Measurements from ENCODE around the gene PANK1. TPM values are rescaled to one million over a fixed set of nuclear protein-coding genes. Genes with fewer than 3 reads are reported as not detected.
"Not testable (repeated sequence)": the region's sequence is repeated elsewhere in the genome, so short reads cannot be mapped to it uniquely, and the experiment has no call there.

The PANK1 gene
- total RNA-seq, 1 donor from 2014 or later, result 21.4 TPM

- Histone ChIP-seq H3K4me3 (no peak overlapping the region), H3K27ac (replicated peaks) (no peak overlapping the region), H3K9me3 (replicated peaks) (peaks cover 10% of the 10 kb centered on the region), H3K27me3 (ENCODE audit: low read depth) (no peaks in the 10 kb centered on the region), H3K36me3 (no peaks in the 10 kb centered on the region), H3K4me1 (peaks cover 15% of the 10 kb centered on the region)
- DNase-seq, result no peak
- no peak for TF ChIP-seq CTCF (IDR thresholded peaks at IDR 0.05; ENCODE audit: borderline replicate concordance)
- intact Hi-C loops (cut with micrococcal nuclease), result no loop called here
Observed at GRCh38 chr10:89549510-89549909, 95.5 kb downstream of the PANK1 start.

- no peak for TF ChIP-seq CTCF (IDR thresholded peaks at IDR 0.05; ENCODE audit: borderline replicate concordance)
- H3K9me3 ChIP-seq (replicated peaks), result peaks cover 10% of the 10 kb centered on the region
- DNase-seq, result no peak
- no peak overlapping the region for H3K4me3 ChIP-seq
- H3K27ac ChIP-seq (replicated peaks), result no peak overlapping the region
- H3K4me1 ChIP-seq, result peaks cover 15% of the 10 kb centered on the region
- H3K27me3 ChIP-seq (ENCODE audit: low read depth), result no peaks in the 10 kb centered on the region
- no peaks in the 10 kb centered on the region for H3K36me3 ChIP-seq
- intact Hi-C loops (cut with micrococcal nuclease), result no loop called here
Observed at GRCh38 chr10:89548673-89549072, 96.4 kb downstream of the PANK1 start.

GRCh38 chr10:89547853-89548513 is 97.1 kb downstream of the PANK1 start:
- H3K4me1 ChIP-seq, result peaks cover 15% of the 10 kb centered on the region
- no peak for DNase-seq
- H3K27ac ChIP-seq (replicated peaks), result no peak overlapping the region
- TF ChIP-seq CTCF (IDR thresholded peaks at IDR 0.05; ENCODE audit: borderline replicate concordance), result no peak
- no peaks in the 10 kb centered on the region for H3K27me3 ChIP-seq (ENCODE audit: low read depth)
- H3K36me3 ChIP-seq, result no peaks in the 10 kb centered on the region
- intact Hi-C loops (cut with micrococcal nuclease), result no loop called here
- peaks cover 10% of the 10 kb centered on the region for H3K9me3 ChIP-seq (replicated peaks)
- no peak overlapping the region for H3K4me3 ChIP-seq

- H3K4me3 ChIP-seq; DNase-seq; H3K27me3 ChIP-seq (ENCODE audit: low read depth); H3K4me1 ChIP-seq; H3K27ac ChIP-seq (replicated peaks); H3K36me3 ChIP-seq; intact Hi-C loops (cut with micrococcal nuclease): not testable (repeated sequence)
- peaks cover 10% of the 10 kb centered on the region for H3K9me3 ChIP-seq (replicated peaks)
Observed at GRCh38 chr10:89546651-89547050, 98.4 kb downstream of the PANK1 start.

GRCh38 chr10:89543841-89544240 is 101.2 kb downstream of the PANK1 start:
- H3K4me1 ChIP-seq, result peaks cover 3% of the 10 kb centered on the region
- intact Hi-C loops (cut with micrococcal nuclease), result no loop called here
- H3K27ac ChIP-seq (replicated peaks), result no peak overlapping the region
- no peak for DNase-seq
- TF ChIP-seq CTCF (IDR thresholded peaks at IDR 0.05; ENCODE audit: borderline replicate concordance), result no peak
- peaks cover 5% of the 10 kb centered on the region for H3K27me3 ChIP-seq (ENCODE audit: low read depth)
- peaks cover 10% of the 10 kb centered on the region for H3K9me3 ChIP-seq (replicated peaks)
- H3K36me3 ChIP-seq, result no peaks in the 10 kb centered on the region
- no peak overlapping the region for H3K4me3 ChIP-seq

- Histone ChIP-seq H3K9me3 (replicated peaks) (peaks cover 2% of the 10 kb centered on the region), H3K4me3 (no peak overlapping the region), H3K27ac (replicated peaks) (no peak overlapping the region), H3K4me1 (peaks cover 6% of the 10 kb centered on the region), H3K27me3 (ENCODE audit: low read depth) (peaks cover 16% of the 10 kb centered on the region), H3K36me3 (no peaks in the 10 kb centered on the region)
- TF ChIP-seq CTCF (IDR thresholded peaks at IDR 0.05; ENCODE audit: borderline replicate concordance), result no peak
- no peak for DNase-seq
- intact Hi-C loops (cut with micrococcal nuclease), result no loop called here
Observed at GRCh38 chr10:89540420-89540949, 104.6 kb downstream of the PANK1 start.

Data from left ventricle myocardium inferior (tissue), 1 donor.